ENCODE data around the gene KIF16B. TPM values are rescaled to one million over a fixed set of nuclear protein-coding genes. Genes with fewer than 3 reads are reported as not detected.

Gene KIF16B
- total RNA-seq, 3 donors from 2014 or later = 23.8 to 47.9 (median 36.9) TPM

DNA sequence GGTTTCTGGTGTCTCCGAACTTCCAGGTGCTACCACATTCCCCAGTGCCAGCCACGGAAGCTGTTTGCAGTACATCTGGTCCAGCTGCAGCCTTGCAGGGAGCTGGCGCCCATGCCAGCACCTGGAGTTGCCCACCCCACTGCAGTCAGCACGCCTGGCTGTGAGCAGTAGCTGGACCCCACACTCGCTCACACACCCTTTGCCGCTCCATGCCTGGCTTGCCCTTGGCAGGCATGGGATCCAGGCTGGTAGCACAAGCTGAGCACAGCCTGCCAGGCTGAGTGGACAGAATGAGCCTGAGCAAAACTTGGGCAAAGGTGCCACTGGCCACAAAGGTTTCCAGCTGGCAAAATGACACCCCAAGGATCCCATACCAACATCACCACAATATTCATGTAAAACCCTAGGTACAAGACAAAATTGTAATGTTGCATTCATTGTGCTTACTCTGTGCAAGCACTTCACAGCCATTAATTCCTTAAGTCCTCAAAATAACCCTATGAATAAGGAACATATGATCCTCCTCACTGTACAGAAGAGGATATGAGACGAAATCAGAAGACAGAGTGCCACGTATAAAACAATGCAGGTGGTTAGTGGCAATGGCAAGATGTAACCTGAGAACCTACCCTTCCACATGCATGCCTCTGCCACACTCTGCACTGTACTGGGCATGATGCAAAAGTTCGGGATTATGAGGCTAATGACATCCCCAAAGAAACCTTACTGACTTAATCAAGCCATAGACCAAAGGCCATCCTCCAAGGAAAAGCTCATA, 18.3 kb downstream of the KIF16B start:
- intact Hi-C loops (cut with DNase I; ENCODE audit: low total_unique reads) = no loop called here
- TF ChIP-seq POLR2A (IDR thresholded peaks at IDR 0.05) (no peak), POLR2AphosphoS5 (IDR thresholded peaks at IDR 0.05) (no peak)
- TF ChIP-seq, protein P1, sequence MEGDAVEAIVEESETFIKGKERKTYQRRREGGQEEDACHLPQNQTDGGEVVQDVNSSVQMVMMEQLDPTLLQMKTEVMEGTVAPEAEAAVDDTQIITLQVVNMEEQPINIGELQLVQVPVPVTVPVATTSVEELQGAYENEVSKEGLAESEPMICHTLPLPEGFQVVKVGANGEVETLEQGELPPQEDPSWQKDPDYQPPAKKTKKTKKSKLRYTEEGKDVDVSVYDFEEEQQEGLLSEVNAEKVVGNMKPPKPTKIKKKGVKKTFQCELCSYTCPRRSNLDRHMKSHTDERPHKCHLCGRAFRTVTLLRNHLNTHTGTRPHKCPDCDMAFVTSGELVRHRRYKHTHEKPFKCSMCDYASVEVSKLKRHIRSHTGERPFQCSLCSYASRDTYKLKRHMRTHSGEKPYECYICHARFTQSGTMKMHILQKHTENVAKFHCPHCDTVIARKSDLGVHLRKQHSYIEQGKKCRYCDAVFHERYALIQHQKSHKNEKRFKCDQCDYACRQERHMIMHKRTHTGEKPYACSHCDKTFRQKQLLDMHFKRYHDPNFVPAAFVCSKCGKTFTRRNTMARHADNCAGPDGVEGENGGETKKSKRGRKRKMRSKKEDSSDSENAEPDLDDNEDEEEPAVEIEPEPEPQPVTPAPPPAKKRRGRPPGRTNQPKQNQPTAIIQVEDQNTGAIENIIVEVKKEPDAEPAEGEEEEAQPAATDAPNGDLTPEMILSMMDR (IDR thresholded peaks at IDR 0.05) = no peak
- H3K4me1 ChIP-seq = no peaks in the 10 kb centered on the region
- no peak for DNase-seq (ENCODE audit: low spot score in 2 of 2)
- H3K4me3 ChIP-seq = no peak overlapping the region
- no peaks in the 10 kb centered on the region for H3K9me3 ChIP-seq
- H3K27ac ChIP-seq = no peak overlapping the region
- no peaks in the 10 kb centered on the region for H3K36me3 ChIP-seq
- no peaks in the 10 kb centered on the region for H3K27me3 ChIP-seq

DNA sequence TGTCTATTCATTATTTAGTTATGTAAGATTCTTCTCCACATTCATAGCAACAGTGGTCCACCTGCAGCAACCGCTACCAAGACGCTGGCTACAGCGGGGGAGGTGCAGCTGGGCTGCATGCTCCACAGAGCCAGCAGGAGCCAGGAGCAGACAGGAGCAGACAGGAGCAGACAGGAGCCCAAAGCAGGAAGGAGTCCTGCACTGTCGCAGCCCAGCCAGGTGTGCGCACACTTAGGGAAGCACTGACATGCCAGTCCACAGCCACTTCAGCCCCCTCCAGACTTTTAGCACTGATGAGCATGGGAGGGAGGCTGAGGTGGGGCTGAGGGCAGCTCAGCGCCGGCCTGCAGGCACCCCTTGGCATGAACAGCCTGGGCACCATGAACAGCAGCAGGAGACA, 19.6 kb downstream of the KIF16B start:
- H3K9me3 ChIP-seq = no peaks in the 10 kb centered on the region
- no peaks in the 10 kb centered on the region for H3K36me3 ChIP-seq
- TF ChIP-seq, protein P1 (IDR thresholded peaks at IDR 0.05) = no peak
- TF ChIP-seq POLR2A (IDR thresholded peaks at IDR 0.05) (no peak), POLR2AphosphoS5 (IDR thresholded peaks at IDR 0.05) (no peak)
- no peaks in the 10 kb centered on the region for H3K27me3 ChIP-seq
- H3K27ac ChIP-seq = peak overlapping the region in 1 of 2 donors; percentile 25
- intact Hi-C loops (cut with DNase I; ENCODE audit: low total_unique reads) = no loop called here
- DNase-seq (ENCODE audit: low spot score in 2 of 2) = no peak
- H3K4me3 ChIP-seq = no peak overlapping the region
- no peaks in the 10 kb centered on the region for H3K4me1 ChIP-seq

DNA sequence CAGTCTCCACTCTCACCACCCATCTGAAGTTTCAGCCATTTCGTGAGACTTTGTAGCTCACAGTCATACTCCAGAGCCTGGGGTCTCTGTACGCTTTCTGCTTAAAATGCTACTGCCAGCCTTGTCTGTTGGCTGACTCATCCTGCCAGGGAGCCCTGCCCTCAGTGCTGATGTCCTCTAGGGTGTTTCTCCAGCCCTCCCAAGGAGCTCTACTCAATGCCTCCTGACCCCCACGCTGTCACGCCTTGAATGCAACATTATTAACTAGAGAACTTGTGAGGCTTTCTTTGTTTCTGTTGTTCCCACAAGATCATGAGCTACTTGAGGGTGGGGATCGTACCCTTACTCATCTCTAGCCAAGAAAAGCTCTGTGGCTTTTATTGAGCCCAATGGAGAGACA, 20.1 kb downstream of the KIF16B start:
- no peaks in the 10 kb centered on the region for H3K4me1 ChIP-seq
- no peak for DNase-seq (ENCODE audit: low spot score in 2 of 2)
- no peaks in the 10 kb centered on the region for H3K27me3 ChIP-seq
- H3K4me3 ChIP-seq = no peak overlapping the region
- intact Hi-C loops (cut with DNase I; ENCODE audit: low total_unique reads) = no loop called here
- peak overlapping the region in 1 of 2 donors; percentile 25 for H3K27ac ChIP-seq
- TF ChIP-seq, protein P1 (IDR thresholded peaks at IDR 0.05) = no peak
- TF ChIP-seq POLR2AphosphoS5 (IDR thresholded peaks at IDR 0.05) (no peak), POLR2A (IDR thresholded peaks at IDR 0.05) (no peak)
- H3K36me3 ChIP-seq = no peaks in the 10 kb centered on the region
- H3K9me3 ChIP-seq = no peaks in the 10 kb centered on the region

DNA sequence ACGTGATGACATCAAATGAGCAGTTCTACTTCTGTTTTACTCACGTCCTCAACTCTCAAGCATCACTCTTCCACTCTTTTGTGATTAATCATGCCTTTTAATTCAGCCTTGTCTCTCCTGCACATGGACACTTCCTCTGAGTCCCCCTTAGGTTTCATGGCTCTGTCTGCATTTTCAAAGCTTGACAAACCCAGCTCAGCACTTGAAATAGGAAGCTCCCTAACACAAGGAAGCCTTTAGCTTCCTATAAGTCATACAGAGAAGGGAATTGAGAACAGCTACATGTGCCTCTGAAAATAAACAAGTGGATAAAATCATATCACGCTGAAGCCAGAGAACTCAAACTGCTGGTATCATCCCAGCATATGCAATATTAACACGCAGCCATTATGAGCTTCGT, 21.2 kb downstream of the KIF16B start:
- Histone ChIP-seq H3K4me1 (no peaks in the 10 kb centered on the region), H3K27ac (peak overlapping the region in 1 of 2 donors; percentile 74), H3K9me3 (no peaks in the 10 kb centered on the region), H3K4me3 (no peak overlapping the region), H3K27me3 (no peaks in the 10 kb centered on the region), H3K36me3 (no peaks in the 10 kb centered on the region)
- intact Hi-C loops (cut with DNase I; ENCODE audit: low total_unique reads) = no loop called here
- no peak for DNase-seq (ENCODE audit: low spot score in 2 of 2)
- TF ChIP-seq POLR2A (IDR thresholded peaks at IDR 0.05) (no peak), POLR2AphosphoS5 (IDR thresholded peaks at IDR 0.05) (no peak)
- TF ChIP-seq, protein P1 (IDR thresholded peaks at IDR 0.05) = no peak

DNA sequence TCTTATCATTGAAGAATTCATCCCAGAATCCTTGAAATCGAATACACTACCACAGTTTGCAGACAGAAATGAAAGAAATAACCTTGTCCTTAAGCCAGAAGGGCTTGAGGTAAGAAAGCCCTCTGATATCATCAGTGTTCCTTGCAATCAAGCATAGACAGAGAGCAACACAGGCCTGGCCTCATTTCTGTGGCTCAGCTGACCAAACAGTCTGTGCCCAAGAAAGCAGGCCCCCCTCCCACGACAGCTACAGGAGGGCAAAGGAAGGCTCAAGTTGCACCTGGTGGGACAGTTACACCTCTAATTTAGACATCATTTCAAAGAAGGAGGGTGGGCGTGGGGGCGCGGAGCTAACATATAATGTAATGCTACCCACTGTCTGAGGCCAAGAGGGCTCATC, 21.6 kb downstream of the KIF16B start:
- DNase-seq (ENCODE audit: low spot score in 2 of 2) = no peak
- intact Hi-C loops (cut with DNase I; ENCODE audit: low total_unique reads) = no loop called here
- peak overlapping the region in 1 of 2 donors; percentile 74 for H3K27ac ChIP-seq
- H3K4me1 ChIP-seq = no peaks in the 10 kb centered on the region
- TF ChIP-seq POLR2AphosphoS5 (IDR thresholded peaks at IDR 0.05) (no peak), POLR2A (IDR thresholded peaks at IDR 0.05) (no peak)
- TF ChIP-seq, protein P1 (IDR thresholded peaks at IDR 0.05) = no peak
- H3K36me3 ChIP-seq = no peaks in the 10 kb centered on the region
- H3K27me3 ChIP-seq = no peaks in the 10 kb centered on the region
- no peaks in the 10 kb centered on the region for H3K9me3 ChIP-seq
- no peak overlapping the region for H3K4me3 ChIP-seq

Measured in breast epithelium (tissue), 4 donors.